WTC11 (cell line): ENCODE results near the gene DDX20. TPM values are rescaled to one million over a fixed set of nuclear protein-coding genes. Genes with fewer than 3 reads are reported as not detected.

Experiments
- ATAC-seq: fragments of 200-7000 bp; cut with Tn5 transposase; 2 replicates; pipeline ENCODE4 v1.10.0; 2021; ENCODE audit warnings: mild to moderate bottlenecking, moderate library complexity
- CTCF ChIA-PET: fragments of 300-600 bp; sonication (Branson Sonifier 250); formaldehyde crosslinking; loops from one replicate; lab custom pipeline; 2021; ENCODE audit warnings: antibody characterized with exemption; lab: Charles Lee
- POLR2A ChIA-PET: fragments of 350-600 bp; sonication (Branson Sonifier 250); formaldehyde crosslinking; loops from one replicate; lab custom pipeline; 2021; ENCODE audit warnings: antibody characterized with exemption; lab: Charles Lee
- DNase-seq: peaks from one replicate; pipeline ENCODE4 v3.0.0; 2021; ENCODE audit warnings: low spot score
- H3K27ac Mint-ChIP-seq: 2 replicates; pipeline ENCODE4 v1.8.0; 2021; ENCODE audit warnings: mixed read lengths
- H3K27me3 Mint-ChIP-seq: 2 replicates; pipeline ENCODE4 v1.8.0; 2021; ENCODE audit warnings: low read depth, mild to moderate bottlenecking, moderate library complexity, mixed read lengths
- H3K36me3 Mint-ChIP-seq: 2 replicates; pipeline ENCODE4 v1.8.0; 2021; ENCODE audit warnings: mixed read lengths
- H3K4me1 Mint-ChIP-seq: 2 replicates; pipeline ENCODE4 v1.8.0; 2022; ENCODE audit warnings: mixed read lengths
- H3K4me3 Mint-ChIP-seq: 2 replicates; pipeline ENCODE4 v1.8.0; 2021; ENCODE audit warnings: mild to moderate bottlenecking, moderate library complexity, mixed read lengths
- H3K9me3 Mint-ChIP-seq: 2 replicates; pipeline ENCODE4 v1.8.0; 2021; ENCODE audit warnings: mixed read lengths
- ELF4 ChIP-seq: sonication (generic); formaldehyde crosslinking; IDR thresholded peaks from 2 replicates; pipeline ENCODE4 v1.8.1; 2022; ENCODE audit warnings: low read depth, mild to moderate bottlenecking, moderate library complexity, missing genetic modification reagents
- ESRRA ChIP-seq: sonication (generic); formaldehyde crosslinking; IDR thresholded peaks from 2 replicates; pipeline ENCODE4 v1.8.1; 2022; ENCODE audit warnings: mild to moderate bottlenecking, missing genetic modification reagents, borderline replicate concordance
- ETV6 ChIP-seq: sonication (generic); formaldehyde crosslinking; IDR thresholded peaks from 2 replicates; pipeline ENCODE4 v1.8.1; 2022; ENCODE audit warnings: mild to moderate bottlenecking, missing genetic modification reagents
- GABPB1 ChIP-seq: sonication (generic); formaldehyde crosslinking; IDR thresholded peaks from 2 replicates; pipeline ENCODE4 v1.8.1; 2023; ENCODE audit warnings: mild to moderate bottlenecking, missing genetic modification reagents
- GRHL2 ChIP-seq: fragments of 250-450 bp; sonication (Bioruptor Pico); IDR thresholded peaks from 2 replicates; pipeline ENCODE4 v1.8.0; 2022; ENCODE audit warnings: mild to moderate bottlenecking, moderate library complexity; ENCODE audit not compliant: insufficient replicate concordance, severe bottlenecking
- HMGXB4 ChIP-seq: sonication (generic); formaldehyde crosslinking; IDR thresholded peaks from 2 replicates; pipeline ENCODE4 v1.8.1; 2023; ENCODE audit warnings: mild to moderate bottlenecking, moderate library complexity, missing genetic modification reagents
- MLX ChIP-seq: sonication (generic); formaldehyde crosslinking; IDR thresholded peaks from 2 replicates; pipeline ENCODE4 v1.8.1; 2023; ENCODE audit warnings: mild to moderate bottlenecking, missing genetic modification reagents, moderate library complexity
- MXD4 ChIP-seq: fragments of 250-450 bp; sonication (Bioruptor Pico); IDR thresholded peaks from 2 replicates; pipeline ENCODE4 v1.8.0; 2021; ENCODE audit warnings: mild to moderate bottlenecking, moderate library complexity, borderline replicate concordance
- NFATC4 ChIP-seq: fragments of 250-450 bp; sonication (Bioruptor Pico); IDR thresholded peaks from 2 replicates; pipeline ENCODE4 v1.9.0; 2021; ENCODE audit warnings: mild to moderate bottlenecking
- NFE2L1 ChIP-seq: sonication (generic); formaldehyde crosslinking; IDR thresholded peaks from 2 replicates; pipeline ENCODE4 v1.8.1; 2023; ENCODE audit warnings: missing genetic modification reagents
- NFYB ChIP-seq: sonication (generic); formaldehyde crosslinking; conservative IDR thresholded peaks from 2 replicates; pipeline ENCODE4 v1.8.0; 2022; ENCODE audit warnings: low read depth, missing genetic modification reagents
- OVOL2 ChIP-seq: fragments of 250-450 bp; sonication (Bioruptor Pico); IDR thresholded peaks from 2 replicates; pipeline ENCODE4 v1.9.0; 2021; ENCODE audit warnings: mild to moderate bottlenecking, borderline replicate concordance
- SMAD4 ChIP-seq: sonication (generic); formaldehyde crosslinking; IDR thresholded peaks from 2 replicates; pipeline ENCODE4 v1.8.0; 2022; ENCODE audit warnings: mild to moderate bottlenecking, missing genetic modification reagents
- TCF7 ChIP-seq: sonication (generic); formaldehyde crosslinking; IDR thresholded peaks from 2 replicates; pipeline ENCODE4 v1.8.0; 2022; ENCODE audit warnings: mild to moderate bottlenecking, low read depth, missing genetic modification reagents, moderate library complexity
- TEAD1 ChIP-seq: sonication (generic); formaldehyde crosslinking; IDR thresholded peaks from 2 replicates; pipeline ENCODE4 v1.8.0; 2022; ENCODE audit warnings: mild to moderate bottlenecking, missing genetic modification reagents
- ZBTB43 ChIP-seq: sonication (generic); formaldehyde crosslinking; IDR thresholded peaks from 2 replicates; pipeline ENCODE4 v1.8.1; 2023; ENCODE audit warnings: mild to moderate bottlenecking, missing genetic modification reagents
- ZNF121 ChIP-seq: sonication (generic); formaldehyde crosslinking; IDR thresholded peaks from 2 replicates; pipeline ENCODE4 v1.8.0; 2023; ENCODE audit warnings: missing genetic modification reagents
- ZNF138 ChIP-seq: sonication (generic); formaldehyde crosslinking; conservative IDR thresholded peaks from 2 replicates; pipeline ENCODE4 v1.8.1; 2022; ENCODE audit warnings: mild to moderate bottlenecking, moderate library complexity, missing genetic modification reagents
- ZNF232 ChIP-seq: sonication (generic); formaldehyde crosslinking; IDR thresholded peaks from 2 replicates; pipeline ENCODE4 v1.8.0; 2022; ENCODE audit warnings: mild to moderate bottlenecking, missing genetic modification reagents
- ZNF317 ChIP-seq: sonication (generic); formaldehyde crosslinking; IDR thresholded peaks from 2 replicates; pipeline ENCODE4 v1.8.1; 2023; ENCODE audit warnings: low read depth, mild to moderate bottlenecking, moderate library complexity, missing genetic modification reagents, borderline replicate concordance
- total RNA-seq: library from RNA; stranded (reverse); gene quantifications from 3 replicates; pipeline ENCODE4 v1.2.3, GENCODE V29; 2021
- TF ChIP-seq, protein P1 (sequence below): fragments of 250-450 bp; sonication (Bioruptor Pico); IDR thresholded peaks from 2 replicates; pipeline ENCODE4 v1.9.0; 2021; ENCODE audit warnings: moderate library complexity, mild to moderate bottlenecking, inconsistent platforms, borderline replicate concordance
- TF ChIP-seq, protein P2 (sequence below): sonication (generic); formaldehyde crosslinking; conservative IDR thresholded peaks from 2 replicates; pipeline ENCODE4 v1.8.1; 2022; ENCODE audit warnings: mild to moderate bottlenecking, missing genetic modification reagents

Gene DDX20
- total RNA-seq, 1 experiment from 2014 or later, result 19.3 TPM

DNA sequence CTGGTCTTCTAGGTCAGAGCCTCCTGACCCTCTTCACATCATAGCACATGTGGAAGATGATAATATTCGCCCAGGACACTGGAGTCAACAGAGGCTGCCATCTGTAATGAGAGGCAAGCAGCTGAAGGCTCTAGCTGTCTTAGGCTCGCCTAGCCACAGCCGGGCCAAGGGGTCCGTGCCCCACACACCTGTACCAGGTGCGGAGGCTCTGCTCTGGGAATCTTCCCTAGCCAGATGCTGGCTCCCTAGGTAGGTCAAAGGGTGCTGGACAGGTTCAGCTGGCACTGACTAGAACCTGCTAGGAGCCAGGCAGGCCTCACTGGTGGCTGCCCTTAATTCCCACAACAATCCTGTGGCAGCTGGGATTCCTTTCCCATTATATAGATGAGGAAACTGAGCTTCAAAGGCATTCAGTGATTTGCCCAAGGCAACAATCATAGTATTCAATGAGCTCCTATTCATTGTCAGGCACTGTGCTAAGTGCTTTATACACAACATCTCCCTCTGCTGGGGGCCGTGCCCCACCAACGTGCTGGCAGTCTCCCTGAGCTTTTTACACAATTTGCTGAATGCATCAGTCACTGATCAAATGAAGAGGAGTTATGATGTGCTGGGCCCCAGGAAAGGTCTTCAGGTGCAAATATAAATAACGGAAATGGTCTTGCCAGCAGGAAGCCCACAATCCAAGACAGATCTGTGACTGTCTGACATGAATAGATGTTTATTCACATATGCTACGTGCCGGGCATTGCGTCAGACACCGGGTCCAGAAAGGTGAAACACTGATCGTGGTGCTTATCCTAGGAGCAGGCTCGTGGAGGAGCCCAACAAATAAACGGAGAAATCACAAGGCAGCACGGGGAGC is 58.0 kb downstream of the DDX20 start:
- no peak overlapping the region for H3K27ac Mint-ChIP-seq
- H3K4me3 Mint-ChIP-seq, result no peak overlapping the region
- CTCF ChIA-PET, result interaction anchor here (0.8 to 1.9 kb wide), 13 partner anchors 10 to 523 kb away, joined by 3 to 10 read pairs (median 4); partner anchors contain the start of gene INKA2
- H3K36me3 Mint-ChIP-seq, result no peaks in the 10 kb centered on the region
- TF ChIP-seq GABPB1, result peak; percentile 65; the same call in 1 of the 2 replicates
- no peak for TF ChIP-seq ZNF232 (CRISPR knock-in tag)
- ATAC-seq (peak; percentile 24; the same call in 1 of the 2 replicates), DNase-seq (peak; percentile 27)
- POLR2A ChIA-PET, result no interaction called here
- no peaks in the 10 kb centered on the region for H3K9me3 Mint-ChIP-seq
- 0 out of 2 replicates have a peak, but pooled peaks cover 4% of the 10 kb centered on the region for H3K4me1 Mint-ChIP-seq
- H3K27me3 Mint-ChIP-seq, result 0 out of 2 replicates have a peak, but pooled peaks cover 3% of the 10 kb centered on the region

GRCh38 chr1:111814305-111814628 is 58.6 kb downstream of the DDX20 start:
- Mint-ChIP-seq H3K27ac (no peak overlapping the region), H3K9me3 (no peaks in the 10 kb centered on the region), H3K4me1 (0 out of 2 replicates have a peak, but pooled peaks cover 6% of the 10 kb centered on the region), H3K27me3 (0 out of 2 replicates have a peak, but pooled peaks cover 3% of the 10 kb centered on the region), H3K36me3 (no peaks in the 10 kb centered on the region), H3K4me3 (no peak overlapping the region)
- no peak for DNase-seq
- TF ChIP-seq ZBTB43 (CRISPR knock-in tag), result no peak
- no peak for TF ChIP-seq TCF7 (CRISPR knock-in tag)
- TF ChIP-seq MXD4, result no peak
- TF ChIP-seq SMAD4, result no peak
- no peak for TF ChIP-seq NFYB (CRISPR knock-in tag)
- TF ChIP-seq MLX (CRISPR knock-in tag), result no peak
- no peak for TF ChIP-seq ZNF138 (CRISPR knock-in tag)
- TF ChIP-seq HMGXB4, result no peak
- TF ChIP-seq, protein P1, sequence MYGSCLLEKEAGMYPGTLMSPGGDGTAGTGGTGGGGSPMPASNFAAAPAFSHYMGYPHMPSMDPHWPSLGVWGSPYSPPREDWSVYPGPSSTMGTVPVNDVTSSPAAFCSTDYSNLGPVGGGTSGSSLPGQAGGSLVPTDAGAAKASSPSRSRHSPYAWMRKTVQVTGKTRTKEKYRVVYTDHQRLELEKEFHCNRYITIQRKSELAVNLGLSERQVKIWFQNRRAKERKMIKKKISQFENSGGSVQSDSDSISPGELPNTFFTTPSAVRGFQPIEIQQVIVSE (CRISPR knock-in tag), result no peak
- TF ChIP-seq, protein P2, sequence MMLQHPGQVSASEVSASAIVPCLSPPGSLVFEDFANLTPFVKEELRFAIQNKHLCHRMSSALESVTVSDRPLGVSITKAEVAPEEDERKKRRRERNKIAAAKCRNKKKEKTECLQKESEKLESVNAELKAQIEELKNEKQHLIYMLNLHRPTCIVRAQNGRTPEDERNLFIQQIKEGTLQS (CRISPR knock-in tag), result no peak
- no peak for TF ChIP-seq ZNF121 (CRISPR knock-in tag)
- no peak for TF ChIP-seq NFATC4 (CRISPR knock-in tag)
- TF ChIP-seq ETV6 (CRISPR knock-in tag), result no peak
- no peak for TF ChIP-seq TEAD1 (CRISPR knock-in tag)
- ChIA-PET CTCF (interaction anchor here (0.9 to 1.9 kb wide), 12 partner anchors 10 to 485 kb away, joined by 3 to 10 read pairs (median 4); partner anchors contain the start of gene INKA2), POLR2A (no interaction called here)
- ATAC-seq, result no peak

DNA sequence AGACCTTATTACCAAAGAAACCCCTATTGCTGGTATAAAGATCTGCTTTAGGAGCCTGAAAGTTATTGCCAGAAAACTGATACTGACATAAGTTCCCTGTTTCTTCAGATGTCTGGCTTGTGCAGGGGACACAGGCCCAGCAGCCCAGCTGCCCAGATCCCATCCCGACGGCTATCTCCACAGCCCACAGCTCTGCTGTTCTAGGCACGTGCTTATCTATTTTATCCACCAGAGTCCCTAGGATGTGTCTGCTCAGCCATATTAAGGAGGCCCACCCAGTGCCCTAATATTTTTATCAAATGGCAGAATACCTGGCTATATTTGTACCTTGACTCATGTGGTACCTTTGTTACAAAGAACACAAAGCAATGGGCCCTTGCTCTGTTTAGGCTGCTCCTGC is 58.9 kb downstream of the DDX20 start:
- no peaks in the 10 kb centered on the region for H3K36me3 Mint-ChIP-seq
- POLR2A ChIA-PET, result no interaction called here
- H3K9me3 Mint-ChIP-seq, result no peaks in the 10 kb centered on the region
- TF ChIP-seq ZNF317 (CRISPR knock-in tag), result no peak
- TF ChIP-seq ESRRA, result no peak
- TF ChIP-seq NFE2L1 (CRISPR knock-in tag), result no peak
- TF ChIP-seq OVOL2 (CRISPR knock-in tag), result no peak
- no peak for TF ChIP-seq ELF4 (CRISPR knock-in tag)
- no peak for TF ChIP-seq GRHL2
- DNase-seq (no peak), ATAC-seq (no peak)
- 0 out of 2 replicates have a peak, but pooled peaks cover 6% of the 10 kb centered on the region for H3K4me1 Mint-ChIP-seq
- H3K4me3 Mint-ChIP-seq, result no peak overlapping the region
- no peak overlapping the region for H3K27ac Mint-ChIP-seq
- 0 out of 2 replicates have a peak, but pooled peaks cover 3% of the 10 kb centered on the region for H3K27me3 Mint-ChIP-seq
- CTCF ChIA-PET, result interaction anchor here (1.3 to 1.9 kb wide), 5 partner anchors 9 to 484 kb away, joined by 4 to 10 read pairs (median 5); no protein-coding TSS in a partner anchor
